Sigmoid colon (tissue), 7 donors: Measurements from ENCODE around the gene GPC1. TPM values are rescaled to one million over a fixed set of nuclear protein-coding genes. Genes with fewer than 3 reads are reported as not detected.

Experiments
- DNase-seq: peaks from one replicate; pipeline ENCODE4 v3.0.0-alpha.2; 2019
- H3K27ac ChIP-seq, 4 donors: fragments of 200-600 bp; sonication (generic); one replicate each; pipeline ENCODE4 v1.5.1; 2016 to 2019; ENCODE audit warnings: mild to moderate bottlenecking in 1 of 4
- H3K27me3 ChIP-seq, 3 donors: fragments of 200-600 bp; sonication (generic); one replicate each; pipeline ENCODE4 v1.5.1; 2019; ENCODE audit warnings: mild to moderate bottlenecking in 1 of 3
- H3K36me3 ChIP-seq, 4 donors: fragments of 200-600 bp; sonication (generic); one replicate each; pipeline ENCODE4 v1.5.1; 2016 to 2019
- H3K4me1 ChIP-seq, 4 donors: fragments of 200-600 bp; sonication (generic); one replicate each; pipeline ENCODE4 v1.5.1; 2017 to 2019
- H3K4me3 ChIP-seq, 4 donors: fragments of 200-600 bp; sonication (generic); one replicate each; pipeline ENCODE4 v1.5.1; 2017 to 2019; ENCODE audit warnings: mild to moderate bottlenecking in 2 of 4, moderate library complexity in 1 of 4
- H3K9me3 ChIP-seq, 4 donors: fragments of 200-600 bp in 3 of 4; sonication (generic) in 3 of 4; one replicate each; pipeline versions ENCODE4 v1.5.1 to v1.6.1; 2013 to 2019
- EP300 ChIP-seq, 4 donors: sonication (generic); formaldehyde crosslinking; IDR thresholded peaks; one replicate each; pipeline ENCODE4 v1.6.1; 2017; ENCODE audit warnings: antibody characterized with exemption in 4 of 4
- POLR2A ChIP-seq, 2 donors: fragments of 450-650 bp; IDR thresholded peaks; one replicate each; pipeline ENCODE4 v1.6.1; 2016; ENCODE audit warnings: antibody characterized with exemption in 2 of 2, mild to moderate bottlenecking in 2 of 2, moderate library complexity in 2 of 2
- POLR2AphosphoS5 ChIP-seq, 4 donors: sonication (generic); formaldehyde crosslinking; IDR thresholded peaks; one replicate each; pipeline ENCODE4 v1.6.1; 2017; ENCODE audit warnings: antibody characterized with exemption in 4 of 4
- WGBS, 2 donors: extraction: QIAGEN DNeasy Blood & Tissue Kit; methylation state at CpG; one replicate each; pipeline ENCODE4 v1.1.7; 2013; 5-methylcytosine and 5-hydroxymethylcytosine counted together
- intact Hi-C: fragments of 100-400 bp; cut with DNase I; formaldehyde crosslinking; loops from one replicate; pipeline ENCODE4 v1.15.1; 2023
- polyA plus RNA-seq, 3 donors: library from polyadenylated mRNA; stranded (reverse); fragments of 200-250 nt; gene quantifications; one replicate each; pipeline ENCODE4 v1.2.3, GENCODE V29; 2013
- total RNA-seq, 4 donors: library from RNA; depleted of rRNA; stranded (reverse); fragments of >200 nt; gene quantifications; one replicate each; pipeline ENCODE4 v1.1.0, GENCODE V29; 2016
- TF ChIP-seq, protein P1 (sequence below), 4 experiments: fragments of 450-650 bp in 3 of 4; fragments of 200-600 bp in 1 of 4; IDR thresholded peaks; one replicate each; pipeline ENCODE4 v1.5.1; 2016 to 2019; ENCODE audit warnings: antibody characterized with exemption in 4 of 4, mild to moderate bottlenecking in 3 of 4, moderate library complexity in 2 of 4
- donor health status: healthy with polysubstance abuse.
- donor health status: Bipolar disorder and iron deficiency.
- donor health status: healthy.

Gene GPC1
- total and polyA plus RNA-seq, 7 donors, result 3.0 to 30.7 (median 15.8) TPM

DNA sequence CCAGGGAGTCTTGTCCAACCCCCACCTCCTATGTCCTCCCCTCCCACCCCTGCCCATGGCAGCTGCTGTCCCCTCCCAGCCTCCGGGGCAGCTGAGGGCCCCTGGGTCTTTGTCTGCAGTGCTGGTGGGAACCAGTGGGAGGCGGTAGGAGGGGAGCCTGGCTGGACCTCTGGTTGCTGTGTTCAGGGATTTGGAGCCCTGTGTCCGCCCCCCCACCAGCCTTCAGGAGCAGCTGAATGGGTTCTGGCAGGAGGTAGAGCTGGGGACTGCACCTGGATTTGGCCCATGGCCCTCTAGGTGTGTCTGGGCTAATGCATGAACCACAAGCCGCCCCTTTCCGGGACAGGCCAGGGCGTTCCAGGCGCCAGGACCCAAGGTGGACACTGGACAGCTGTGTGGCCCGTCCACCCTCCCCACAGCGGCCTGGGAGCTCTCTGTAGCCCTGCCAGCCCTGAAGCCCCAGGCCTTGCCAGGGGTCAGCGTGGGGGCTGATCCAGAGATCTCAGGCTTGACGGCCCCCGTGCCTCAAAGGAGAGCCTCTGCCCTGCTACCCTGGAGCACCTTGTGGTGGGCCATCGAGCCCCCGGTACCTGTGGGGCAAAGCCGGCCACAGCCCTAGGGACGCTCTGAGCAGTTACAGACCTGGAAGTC is 25.4 kb downstream of the GPC1 start:
- Histone ChIP-seq H3K27me3 (no peaks in the 10 kb centered on the region), H3K4me3 (no peak overlapping the region), H3K27ac (no peak overlapping the region), H3K36me3 (peaks cover 0 to 48% (median 12%) of the 10 kb centered on the region in 4 donors), H3K9me3 (no peaks in the 10 kb centered on the region), H3K4me1 (no peaks in the 10 kb centered on the region)
- WGBS, 2 donors, result 92 to 93% methylated on average over 16 of the region's 16 CpGs
- intact Hi-C loops, result no loop called here
- no peak for TF ChIP-seq EP300 (IDR thresholded peaks at IDR 0.05)
- TF ChIP-seq POLR2A (IDR thresholded peaks at IDR 0.05), result no peak
- TF ChIP-seq, protein P1, sequence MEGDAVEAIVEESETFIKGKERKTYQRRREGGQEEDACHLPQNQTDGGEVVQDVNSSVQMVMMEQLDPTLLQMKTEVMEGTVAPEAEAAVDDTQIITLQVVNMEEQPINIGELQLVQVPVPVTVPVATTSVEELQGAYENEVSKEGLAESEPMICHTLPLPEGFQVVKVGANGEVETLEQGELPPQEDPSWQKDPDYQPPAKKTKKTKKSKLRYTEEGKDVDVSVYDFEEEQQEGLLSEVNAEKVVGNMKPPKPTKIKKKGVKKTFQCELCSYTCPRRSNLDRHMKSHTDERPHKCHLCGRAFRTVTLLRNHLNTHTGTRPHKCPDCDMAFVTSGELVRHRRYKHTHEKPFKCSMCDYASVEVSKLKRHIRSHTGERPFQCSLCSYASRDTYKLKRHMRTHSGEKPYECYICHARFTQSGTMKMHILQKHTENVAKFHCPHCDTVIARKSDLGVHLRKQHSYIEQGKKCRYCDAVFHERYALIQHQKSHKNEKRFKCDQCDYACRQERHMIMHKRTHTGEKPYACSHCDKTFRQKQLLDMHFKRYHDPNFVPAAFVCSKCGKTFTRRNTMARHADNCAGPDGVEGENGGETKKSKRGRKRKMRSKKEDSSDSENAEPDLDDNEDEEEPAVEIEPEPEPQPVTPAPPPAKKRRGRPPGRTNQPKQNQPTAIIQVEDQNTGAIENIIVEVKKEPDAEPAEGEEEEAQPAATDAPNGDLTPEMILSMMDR (IDR thresholded peaks at IDR 0.05), result no peak
- TF ChIP-seq POLR2AphosphoS5 (IDR thresholded peaks at IDR 0.05), result no peak
- peak; percentile 46 for DNase-seq

DNA sequence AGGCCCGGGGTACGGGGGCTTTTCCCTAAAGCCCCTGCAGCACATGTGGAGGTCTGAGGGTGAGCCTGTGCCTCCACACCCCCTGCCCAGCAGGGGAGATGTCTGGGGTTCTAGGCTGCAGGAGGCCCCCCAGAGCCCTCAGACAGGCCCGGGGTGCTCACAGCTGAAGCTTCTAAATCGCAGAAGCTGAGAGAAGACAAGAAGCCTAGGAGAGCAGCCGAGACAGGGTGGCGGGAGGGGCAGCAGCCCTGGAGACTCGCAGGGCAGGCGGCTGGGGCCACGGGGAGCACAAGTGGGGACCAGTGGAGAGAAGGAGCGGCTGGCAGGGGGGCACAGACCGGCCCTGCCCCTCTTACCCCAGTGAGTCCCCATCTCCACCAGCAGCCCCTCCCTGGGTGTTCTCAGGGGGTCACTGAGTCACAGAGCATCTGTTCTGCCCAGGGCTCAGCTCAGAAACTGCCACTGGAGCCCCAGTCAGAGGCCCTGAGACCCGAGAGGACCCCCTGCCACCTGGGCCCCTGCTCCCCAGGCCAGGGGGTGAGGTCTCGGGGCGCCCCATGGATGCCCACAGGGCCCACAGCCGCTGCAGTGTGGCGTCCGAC is 26.1 kb downstream of the GPC1 start:
- Histone ChIP-seq H3K36me3 (peaks cover 0 to 54% (median 12%) of the 10 kb centered on the region in 4 donors), H3K4me1 (no peaks in the 10 kb centered on the region), H3K27ac (no peak overlapping the region), H3K9me3 (no peaks in the 10 kb centered on the region), H3K4me3 (no peak overlapping the region), H3K27me3 (no peaks in the 10 kb centered on the region)
- TF ChIP-seq EP300 (IDR thresholded peaks at IDR 0.05) (no peak), POLR2AphosphoS5 (IDR thresholded peaks at IDR 0.05) (no peak), POLR2A (IDR thresholded peaks at IDR 0.05) (no peak)
- TF ChIP-seq, protein P1 (IDR thresholded peaks at IDR 0.05), result no peak
- DNase-seq, result peak; percentile 48
- intact Hi-C loops, result no loop called here
- 90 to 92% methylated on average over 17 of the region's 17 CpGs for WGBS, 2 donors

DNA sequence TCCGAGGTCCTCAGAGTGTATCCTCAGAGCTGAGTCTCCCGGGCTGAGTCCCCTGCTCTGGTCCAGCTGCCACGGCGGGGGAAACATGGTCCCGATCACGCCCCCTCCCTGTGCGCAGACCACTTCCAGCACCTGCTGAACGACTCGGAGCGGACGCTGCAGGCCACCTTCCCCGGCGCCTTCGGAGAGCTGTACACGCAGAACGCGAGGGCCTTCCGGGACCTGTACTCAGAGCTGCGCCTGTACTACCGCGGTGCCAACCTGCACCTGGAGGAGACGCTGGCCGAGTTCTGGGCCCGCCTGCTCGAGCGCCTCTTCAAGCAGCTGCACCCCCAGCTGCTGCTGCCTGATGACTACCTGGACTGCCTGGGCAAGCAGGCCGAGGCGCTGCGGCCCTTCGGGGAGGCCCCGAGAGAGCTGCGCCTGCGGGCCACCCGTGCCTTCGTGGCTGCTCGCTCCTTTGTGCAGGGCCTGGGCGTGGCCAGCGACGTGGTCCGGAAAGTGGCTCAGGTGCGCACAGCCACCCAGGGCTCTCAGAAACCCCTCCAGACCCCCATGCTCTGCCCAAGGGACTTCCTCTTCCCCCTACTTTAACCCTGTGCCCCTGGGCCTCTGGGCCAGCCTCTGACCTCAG is 26.7 kb downstream of the GPC1 start:
- Histone ChIP-seq H3K27me3 (no peaks in the 10 kb centered on the region), H3K9me3 (no peaks in the 10 kb centered on the region), H3K36me3 (peaks cover 0 to 54% (median 12%) of the 10 kb centered on the region in 4 donors), H3K27ac (no peak overlapping the region), H3K4me1 (no peaks in the 10 kb centered on the region), H3K4me3 (no peak overlapping the region)
- intact Hi-C loops, result no loop called here
- DNase-seq, result peak; percentile 48
- TF ChIP-seq POLR2A (IDR thresholded peaks at IDR 0.05) (no peak), EP300 (IDR thresholded peaks at IDR 0.05) (no peak), POLR2AphosphoS5 (IDR thresholded peaks at IDR 0.05) (no peak)
- TF ChIP-seq, protein P1 (IDR thresholded peaks at IDR 0.05), result no peak
- 93 to 94% methylated on average over 41 of the region's 41 CpGs for WGBS, 2 donors

DNA sequence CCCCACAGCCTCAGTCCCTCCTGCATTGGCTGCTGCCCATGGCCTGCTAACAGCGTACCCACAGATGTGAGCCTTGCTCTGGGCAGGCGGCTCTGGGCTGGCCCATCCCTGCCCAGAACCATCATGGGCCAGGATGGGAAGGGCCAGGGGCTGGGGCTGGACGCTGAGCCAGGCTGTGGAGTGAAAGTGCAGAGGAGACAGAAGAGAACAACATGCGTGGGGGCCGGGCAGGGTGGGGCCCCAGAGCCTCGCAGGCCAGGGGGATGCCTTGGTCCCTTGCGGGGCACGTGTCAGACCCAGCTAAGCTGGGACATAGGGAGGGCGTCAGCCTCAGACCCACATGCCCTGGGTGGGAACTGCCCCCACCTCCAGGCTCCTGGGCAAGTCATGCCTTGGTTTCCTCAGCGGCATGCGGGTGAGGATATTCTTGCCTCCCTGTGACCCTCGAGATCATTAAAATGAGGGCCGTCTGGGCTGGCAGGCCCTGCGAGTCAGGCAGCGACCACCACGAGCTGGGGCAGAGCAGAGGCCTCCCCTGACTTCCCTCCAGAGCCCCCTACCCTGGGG is 27.3 kb downstream of the GPC1 start:
- Histone ChIP-seq H3K4me1 (no peaks in the 10 kb centered on the region), H3K4me3 (no peak overlapping the region), H3K27me3 (no peaks in the 10 kb centered on the region), H3K27ac (no peak overlapping the region), H3K9me3 (no peaks in the 10 kb centered on the region), H3K36me3 (peaks cover 0 to 54% (median 12%) of the 10 kb centered on the region in 4 donors)
- peak; percentile 30 for DNase-seq
- 86 to 89% methylated on average over 16 of the region's 16 CpGs for WGBS, 2 donors
- TF ChIP-seq, protein P1 (IDR thresholded peaks at IDR 0.05), result no peak
- no peak for TF ChIP-seq POLR2AphosphoS5 (IDR thresholded peaks at IDR 0.05)
- intact Hi-C loops, result no loop called here
